ENCODE measurements around the gene C10orf90.

C10orf90 gene

GRCh38 chr10:126538439-126539135 is 131.9 kb downstream of the C10orf90 start (continued):
- TF ChIP-seq, protein P1, sequence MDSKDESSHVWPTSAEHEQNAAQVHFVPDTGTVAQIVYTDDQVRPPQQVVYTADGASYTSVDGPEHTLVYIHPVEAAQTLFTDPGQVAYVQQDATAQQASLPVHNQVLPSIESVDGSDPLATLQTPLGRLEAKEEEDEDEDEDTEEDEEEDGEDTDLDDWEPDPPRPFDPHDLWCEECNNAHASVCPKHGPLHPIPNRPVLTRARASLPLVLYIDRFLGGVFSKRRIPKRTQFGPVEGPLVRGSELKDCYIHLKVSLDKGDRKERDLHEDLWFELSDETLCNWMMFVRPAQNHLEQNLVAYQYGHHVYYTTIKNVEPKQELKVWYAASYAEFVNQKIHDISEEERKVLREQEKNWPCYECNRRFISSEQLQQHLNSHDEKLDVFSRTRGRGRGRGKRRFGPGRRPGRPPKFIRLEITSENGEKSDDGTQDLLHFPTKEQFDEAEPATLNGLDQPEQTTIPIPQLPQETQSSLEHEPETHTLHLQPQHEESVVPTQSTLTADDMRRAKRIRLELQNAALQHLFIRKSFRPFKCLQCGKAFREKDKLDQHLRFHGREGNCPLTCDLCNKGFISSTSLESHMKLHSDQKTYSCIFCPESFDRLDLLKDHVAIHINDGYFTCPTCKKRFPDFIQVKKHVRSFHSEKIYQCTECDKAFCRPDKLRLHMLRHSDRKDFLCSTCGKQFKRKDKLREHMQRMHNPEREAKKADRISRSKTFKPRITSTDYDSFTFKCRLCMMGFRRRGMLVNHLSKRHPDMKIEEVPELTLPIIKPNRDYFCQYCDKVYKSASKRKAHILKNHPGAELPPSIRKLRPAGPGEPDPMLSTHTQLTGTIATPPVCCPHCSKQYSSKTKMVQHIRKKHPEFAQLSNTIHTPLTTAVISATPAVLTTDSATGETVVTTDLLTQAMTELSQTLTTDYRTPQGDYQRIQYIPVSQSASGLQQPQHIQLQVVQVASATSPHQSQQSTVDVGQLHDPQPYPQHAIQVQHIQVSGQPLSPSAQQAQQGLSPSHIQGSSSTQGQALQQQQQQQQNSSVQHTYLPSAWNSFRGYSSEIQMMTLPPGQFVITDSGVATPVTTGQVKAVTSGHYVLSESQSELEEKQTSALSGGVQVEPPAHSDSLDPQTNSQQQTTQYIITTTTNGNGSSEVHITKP (tag by site-specific recombination; IDR thresholded peaks at IDR 0.05): no peak
- TF ChIP-seq GLI2 (tag by site-specific recombination; IDR thresholded peaks at IDR 0.05; ENCODE audit: borderline replicate concordance, low read depth): no peak
- TF ChIP-seq ZNF169 (tag by site-specific recombination; IDR thresholded peaks at IDR 0.05): no peak
- TF ChIP-seq ZNF558 (tag by site-specific recombination; IDR thresholded peaks at IDR 0.05): no peak
- no peak for TF ChIP-seq HOXC10 (CRISPR knock-in tag; IDR thresholded peaks at IDR 0.05)

DNA sequence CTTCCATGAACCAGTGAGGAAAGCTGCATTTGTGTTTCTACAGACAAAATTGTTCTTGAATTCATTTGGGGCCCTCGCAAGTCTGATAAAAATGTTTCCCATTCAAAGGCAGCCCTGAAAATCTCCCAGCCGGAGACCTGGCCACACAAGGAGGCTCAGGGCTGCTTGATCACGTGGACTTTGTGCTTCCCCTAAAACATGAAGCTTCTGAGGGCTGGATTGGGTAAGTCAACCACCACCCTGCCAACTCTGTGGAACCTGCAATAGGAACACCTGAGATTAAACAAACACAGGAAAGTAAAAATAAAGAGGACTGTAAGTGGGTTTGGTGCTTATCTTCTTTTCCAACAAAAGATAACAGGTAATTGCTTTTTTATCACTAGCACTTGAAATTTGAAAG is 133.8 kb downstream of the C10orf90 start:
- POLR2A ChIA-PET: no interaction called here
- Histone ChIP-seq H3K9me3 (ENCODE audit: control insufficient read depth, insufficient read depth, low read depth, low read length) (no peaks in the 10 kb centered on the region), H3K4me3 (ENCODE audit: low read depth, low read length) (no peak overlapping the region), H3K36me3 (ENCODE audit: control insufficient read depth in 2 of 2, insufficient read depth in 1 of 2, low read length in 2 of 2) (no peaks in the 10 kb centered on the region), H3K27ac (ENCODE audit: extremely low read depth, low read depth, low read length) (no peak overlapping the region), H3K4me1 (ENCODE audit: control insufficient read depth, insufficient read depth, low read length) (no peaks in the 10 kb centered on the region)
- CTCF ChIA-PET: interaction anchor here (0.7 to 1.1 kb wide), 2 partner anchors 33 to 707 kb away, joined by 3 to 7 read pairs; no protein-coding TSS in a partner anchor
- no peak for TF ChIP-seq RBAK (tag by site-specific recombination; IDR thresholded peaks at IDR 0.05)
- TF ChIP-seq BCL11B (tag by site-specific recombination; IDR thresholded peaks at IDR 0.05; ENCODE audit: low read depth): no peak
- TF ChIP-seq ZFP41 (tag by site-specific recombination; IDR thresholded peaks at IDR 0.05; ENCODE audit: borderline replicate concordance): no peak
- TF ChIP-seq ZNF350 (tag by site-specific recombination; IDR thresholded peaks at IDR 0.05): no peak
- no peak for TF ChIP-seq IKZF3 (tag by site-specific recombination; IDR thresholded peaks at IDR 0.05)
- no peak for TF ChIP-seq ZNF274 (IDR thresholded peaks at IDR 0.05; ENCODE audit: low read length)
- TF ChIP-seq ZNF274 (tag by site-specific recombination; IDR thresholded peaks at IDR 0.05; ENCODE audit: borderline replicate concordance): no peak
- no peak for TF ChIP-seq ZSCAN18 (tag by site-specific recombination; IDR thresholded peaks at IDR 0.05)
- TF ChIP-seq ZNF621 (tag by site-specific recombination; IDR thresholded peaks at IDR 0.05): no peak

- no peak overlapping the region for H3K4me3 ChIP-seq (ENCODE audit: low read depth, low read length)
- H3K4me1 ChIP-seq (ENCODE audit: control insufficient read depth, insufficient read depth, low read length): no peaks in the 10 kb centered on the region
- POLR2A ChIA-PET: no interaction called here
- no peaks in the 10 kb centered on the region for H3K9me3 ChIP-seq (ENCODE audit: control insufficient read depth, insufficient read depth, low read depth, low read length)
- H3K36me3 ChIP-seq (ENCODE audit: control insufficient read depth in 2 of 2, insufficient read depth in 1 of 2, low read length in 2 of 2): no peaks in the 10 kb centered on the region
- CTCF ChIA-PET: interaction anchor here (1.1 kb wide), 1 partner anchor 33 kb away, joined by 7 read pairs; no protein-coding TSS in a partner anchor
- H3K27ac ChIP-seq (ENCODE audit: extremely low read depth, low read depth, low read length): no peak overlapping the region
- no peak for TF ChIP-seq BCL6B (tag by site-specific recombination; IDR thresholded peaks at IDR 0.05)
- no peak for TF ChIP-seq ZNF354C (tag by site-specific recombination; IDR thresholded peaks at IDR 0.05; ENCODE audit: borderline replicate concordance, low read depth)
- TF ChIP-seq REST (tag by site-specific recombination; IDR thresholded peaks at IDR 0.05): peak; percentile 89
- TF ChIP-seq, protein P2, sequence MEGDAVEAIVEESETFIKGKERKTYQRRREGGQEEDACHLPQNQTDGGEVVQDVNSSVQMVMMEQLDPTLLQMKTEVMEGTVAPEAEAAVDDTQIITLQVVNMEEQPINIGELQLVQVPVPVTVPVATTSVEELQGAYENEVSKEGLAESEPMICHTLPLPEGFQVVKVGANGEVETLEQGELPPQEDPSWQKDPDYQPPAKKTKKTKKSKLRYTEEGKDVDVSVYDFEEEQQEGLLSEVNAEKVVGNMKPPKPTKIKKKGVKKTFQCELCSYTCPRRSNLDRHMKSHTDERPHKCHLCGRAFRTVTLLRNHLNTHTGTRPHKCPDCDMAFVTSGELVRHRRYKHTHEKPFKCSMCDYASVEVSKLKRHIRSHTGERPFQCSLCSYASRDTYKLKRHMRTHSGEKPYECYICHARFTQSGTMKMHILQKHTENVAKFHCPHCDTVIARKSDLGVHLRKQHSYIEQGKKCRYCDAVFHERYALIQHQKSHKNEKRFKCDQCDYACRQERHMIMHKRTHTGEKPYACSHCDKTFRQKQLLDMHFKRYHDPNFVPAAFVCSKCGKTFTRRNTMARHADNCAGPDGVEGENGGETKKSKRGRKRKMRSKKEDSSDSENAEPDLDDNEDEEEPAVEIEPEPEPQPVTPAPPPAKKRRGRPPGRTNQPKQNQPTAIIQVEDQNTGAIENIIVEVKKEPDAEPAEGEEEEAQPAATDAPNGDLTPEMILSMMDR (tag by site-specific recombination; IDR thresholded peaks at IDR 0.05): no peak
- no peak for TF ChIP-seq ZBTB7A (tag by site-specific recombination; IDR thresholded peaks at IDR 0.05; ENCODE audit: low read depth)
- no peak for TF ChIP-seq IKZF3 (tag by site-specific recombination; IDR thresholded peaks at IDR 0.05)
Observed at GRCh38 chr10:126536148-126536547, 134.3 kb downstream of the C10orf90 start.

All from HEK293 (cell line).